K562 (cell line): ENCODE data around the gene SIMC1. TPM values are rescaled to one million over a fixed set of nuclear protein-coding genes. Genes with fewer than 3 reads are reported as not detected.

Source experiments
- ATAC-seq: fragments of 200-7000 bp; cut with Tn5 transposase; 3 replicates; pipeline ENCODE4 v1.9.1; 2020; ENCODE audit warnings: moderate library complexity
- BruUV-seq: library from RNA; stranded (reverse); fragments of 400-500 nt; replicated peaks from 2 replicates; lab custom pipeline; 2021; lab: Mats Ljungman, UMichigan
- CTCF ChIA-PET: fragments of 300-600 bp; formaldehyde crosslinking; extraction: SDS; loops from one replicate; lab custom pipeline; 2021; ENCODE audit warnings: low intra/inter-chr PET ratio; lab: Yijun Ruan, JAX
- POLR2A ChIA-PET: fragments of 300-600, 350-650 bp; sonication (Branson Sonifier 250); formaldehyde crosslinking; extraction: SDS; loops from one replicate; lab custom pipeline; 2021; ENCODE audit warnings: antibody characterized with exemption, inconsistent platforms; lab: Yijun Ruan, JAX
- DNase-seq, 4 experiments: peaks; one replicate each; pipeline versions ENCODE4 v3.0.0 to v3.0.0-alpha.2; 2011 to 2018; ENCODE audit warnings: low spot score in 3 of 4, mixed read lengths in 3 of 4; ENCODE audit errors: extremely low read depth in 1 of 4
- FAIRE-seq: peaks from 2 replicates; lab custom pipeline; 2011; peaks lifted over from hg19 to GRCh38; lab: Jason Lieb, UNC
- H2AFZ ChIP-seq: 2 replicates; pipeline ENCODE4 v1.6.0; 2011; ENCODE audit warnings: low read depth, low read length, control low read depth, inconsistent platforms
- H3K27ac ChIP-seq: fragments of 200-600 bp; 3 replicates; pipeline ENCODE4 v1.8.0; 2011; ENCODE audit warnings: low read depth, mild to moderate bottlenecking, control low read depth, inconsistent platforms, low read length, moderate library complexity, mixed read lengths; ENCODE audit errors: extremely low read depth
- H3K27me3 ChIP-seq, 2 experiments: fragments of 300-600 bp in 1 of 2; 2 replicates in 1 of 2; 3 replicates in 1 of 2; pipeline versions ENCODE4 v1.6.0 to v1.8.0; 2011; ENCODE audit warnings: inconsistent platforms in 2 of 2, low read length in 2 of 2, mild to moderate bottlenecking in 1 of 2, mixed read lengths in 1 of 2, moderate library complexity in 1 of 2; ENCODE audit not compliant: control insufficient read depth in 2 of 2, insufficient read depth in 2 of 2
- H3K36me3 ChIP-seq: fragments of 300-600 bp; 3 replicates; pipeline ENCODE4 v1.8.0; 2011; ENCODE audit warnings: mild to moderate bottlenecking, low read length, inconsistent platforms; ENCODE audit not compliant: control insufficient read depth, insufficient read depth
- H3K4me1 ChIP-seq, 2 experiments: fragments of 200-600 bp in 1 of 2; replicated peaks in 1 of 2; 2 replicates in 1 of 2; 3 replicates in 1 of 2; pipeline versions ENCODE4 v1.5.1 to v1.8.0; 2011; ENCODE audit warnings: inconsistent platforms in 2 of 2, low read length in 2 of 2, mild to moderate bottlenecking in 1 of 2, mixed read lengths in 1 of 2, moderate library complexity in 1 of 2; ENCODE audit not compliant: control insufficient read depth in 2 of 2, insufficient read depth in 2 of 2
- H3K4me2 ChIP-seq: 2 replicates; pipeline ENCODE4 v1.6.1; 2011; ENCODE audit warnings: low read length, control low read depth, inconsistent platforms, mixed read lengths; ENCODE audit not compliant: insufficient read depth
- H3K4me3 ChIP-seq: fragments of 200-600 bp; sonication (generic), shearing (Covaris generic); 2 replicates; pipeline ENCODE4 v1.5.1; 2016; ENCODE audit warnings: control low read depth, inconsistent platforms
- H3K79me2 ChIP-seq: fragments of 200-600 bp; 3 replicates; pipeline ENCODE4 v1.8.0; 2011; ENCODE audit warnings: low read length, inconsistent platforms; ENCODE audit not compliant: control insufficient read depth, insufficient read depth
- H3K9ac ChIP-seq, 2 experiments: 2 replicates each; pipeline versions ENCODE4 v1.6.0 to v1.6.1; 2011; ENCODE audit warnings: low read depth in 2 of 2, low read length in 2 of 2, control low read depth in 1 of 2, inconsistent platforms in 1 of 2, mild to moderate bottlenecking in 1 of 2, mixed read lengths in 1 of 2; ENCODE audit not compliant: insufficient read depth in 1 of 2
- H3K9me1 ChIP-seq: one replicate; pipeline ENCODE4 v1.6.0; 2011; ENCODE audit warnings: inconsistent platforms, mild to moderate bottlenecking, low read length, moderate library complexity; ENCODE audit not compliant: control insufficient read depth, insufficient read depth
- H3K9me3 ChIP-seq: replicated peaks from 2 replicates; pipeline ENCODE4 v1.5.1; 2011; ENCODE audit warnings: low read depth, low read length, inconsistent platforms; ENCODE audit not compliant: control insufficient read depth, insufficient read depth
- H4K20me1 ChIP-seq: replicated peaks from 2 replicates; pipeline ENCODE4 v1.6.1; 2011; ENCODE audit warnings: low read length, inconsistent platforms, mixed read lengths; ENCODE audit not compliant: control insufficient read depth, insufficient read depth
- CAMTA2 ChIP-seq: fragments of 250-450 bp; sonication (Bioruptor Pico); conservative IDR thresholded peaks from 2 replicates; pipeline ENCODE4 v1.5.1; 2022
- CTBP1 ChIP-seq: fragments of 450-650 bp; IDR thresholded peaks from 2 replicates; pipeline ENCODE4 v1.6.1; 2016; ENCODE audit warnings: borderline replicate concordance
- ELF2 ChIP-seq: fragments of 250-450 bp; sonication (Bioruptor Pico); IDR thresholded peaks from 2 replicates; pipeline ENCODE4 v1.5.0; 2021; ENCODE audit warnings: mild to moderate bottlenecking
- LEF1 ChIP-seq: fragments of 450-650 bp; IDR thresholded peaks from 2 replicates; pipeline ENCODE4 v1.6.1; 2016; ENCODE audit warnings: mild to moderate bottlenecking
- POLR3G ChIP-seq: IDR thresholded peaks from 2 replicates; pipeline ENCODE4 v1.6.1; 2011; ENCODE audit not compliant: insufficient read length, insufficient replicate concordance; ENCODE audit errors: extremely low read depth
- SIN3A ChIP-seq, 2 experiments: fragments of 150-350 bp in 1 of 2; IDR thresholded peaks; 2 replicates each; pipeline ENCODE4 v1.6.1; 2011 to 2016; ENCODE audit warnings: borderline replicate concordance in 2 of 2, low read depth in 2 of 2, low read length in 2 of 2, mild to moderate bottlenecking in 2 of 2, moderate library complexity in 2 of 2; ENCODE audit not compliant: control insufficient read depth in 1 of 2
- SUPT5H ChIP-seq: fragments of 450-650 bp; IDR thresholded peaks from 2 replicates; pipeline ENCODE4 v1.6.1; 2016
- ZNF143 ChIP-seq: sonication (generic); formaldehyde crosslinking; IDR thresholded peaks from 2 replicates; pipeline ENCODE4 v1.9.0; 2022; ENCODE audit warnings: mild to moderate bottlenecking, missing genetic modification reagents
- WGBS: fragments of 100-300 bp; shearing (Covaris generic); methylation state at CpG from one replicate; pipeline ENCODE4 v1.1.6; 2016; ENCODE audit warnings: low coverage, mixed read lengths; ENCODE audit not compliant: insufficient coverage; ENCODE audit errors: missing lambda C conversion rate; 5-methylcytosine and 5-hydroxymethylcytosine counted together
- in situ Hi-C: fragments of 300-500 bp; cut with MboI; formaldehyde crosslinking; loops from 4 replicates; pipeline ENCODE4 v1.15.0; 2018; ENCODE audit warnings: inconsistent platforms, mixed read lengths
- intact Hi-C: fragments of 100-400 bp; cut with micrococcal nuclease; formaldehyde crosslinking; loops from 2 replicates; pipeline ENCODE4 v1.14.2; 2022
- polyA plus RNA-seq, 8 experiments: library from polyadenylated mRNA; depleted of rRNA in 4 of 8; stranded (reverse) in 5 of 8; unstranded in 3 of 8; fragments of >200 nt; fragmentation: Nextera tagmentation in 2 of 8; fragmentation: Illumina TruSeq in 1 of 8; extraction: Ambion mirVana in 2 of 8; extraction: Trizol in 1 of 8; gene quantifications; 2 replicates each; pipeline versions ENCODE4 v1.2.1 to v1.2.3, GENCODE V29; 2011 to 2014; ENCODE audit warnings: inconsistent platforms in 1 of 8, missing spikeins in 1 of 8
- total RNA-seq, 7 experiments: library from RNA; depleted of rRNA in 6 of 7; stranded (reverse); fragments of >200 nt in 6 of 7; fragmentation: Illumina TruSeq in 2 of 7; extraction: Trizol in 2 of 7; gene quantifications; 2 replicates each; pipeline versions ENCODE4 v1.2.1 to v1.2.3, GENCODE V29; 2011 to 2021; ENCODE audit warnings: low replicate concordance in 1 of 7
- TF ChIP-seq, protein P1 (sequence below), 2 experiments: IDR thresholded peaks; 2 replicates each; pipeline ENCODE4 v1.6.1; 2012; ENCODE audit warnings: improper control_type of control experiment in 2 of 2, low read depth in 2 of 2, low read length in 2 of 2, borderline replicate concordance in 1 of 2
- TF ChIP-seq, protein P2 (sequence below): IDR thresholded peaks from 2 replicates; pipeline ENCODE4 v1.6.1; 2014; ENCODE audit warnings: antibody characterized with exemption

SIMC1 gene
- total and polyA plus RNA-seq, 9 of the 15 experiments (the other 6 are each of a cell fraction or from before 2014, with no cell fraction given) = 7.2 to 36.3 (median 14.7) TPM

DNA sequence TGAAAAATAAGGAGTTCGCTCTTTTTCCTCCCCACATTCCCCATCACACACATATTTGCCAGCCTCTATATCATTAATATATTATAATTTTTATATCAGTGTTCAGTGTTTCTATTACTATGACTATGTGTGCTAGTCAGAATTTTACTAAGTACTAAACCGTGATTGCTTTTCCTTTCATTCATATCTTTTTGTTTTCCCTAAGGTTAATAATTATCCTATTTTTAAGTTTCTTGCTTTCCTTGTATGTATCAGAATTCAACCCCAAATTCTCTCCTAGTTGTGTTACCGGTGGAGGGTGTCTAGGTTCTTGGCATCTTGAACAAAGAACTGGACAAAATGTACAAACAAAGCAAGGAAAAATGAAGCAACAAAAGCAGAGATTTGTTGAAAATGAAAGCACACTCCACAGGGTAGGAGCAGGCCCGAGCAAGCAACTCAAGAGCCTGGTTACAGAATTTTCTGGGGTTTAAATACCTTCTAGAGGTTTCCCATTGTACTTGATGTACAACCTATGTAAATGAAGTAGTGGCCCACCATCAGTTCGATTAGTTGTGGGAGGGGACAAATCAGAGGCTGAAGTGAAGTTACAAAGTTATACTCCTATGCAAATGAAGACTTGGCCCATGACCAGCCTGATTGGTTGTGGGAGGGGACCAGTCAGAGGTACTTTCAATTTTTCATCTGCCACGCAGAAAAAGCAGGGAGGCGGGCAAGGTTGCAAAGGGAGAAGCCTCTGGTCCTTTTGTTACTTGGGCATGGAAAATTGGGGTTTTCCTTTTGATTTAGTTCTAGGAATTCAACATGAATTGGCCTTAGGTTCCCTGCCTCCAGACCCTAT is 79.5 kb downstream of the SIMC1 start:
- FAIRE-seq (no peak), ATAC-seq (no peak), DNase-seq (no peak)
- no TSS peak for BruUV-seq
- H2AFZ ChIP-seq = no peak overlapping the region
- intact Hi-C loops = no loop called here
- H3K9me3 ChIP-seq = no peaks in the 10 kb centered on the region
- no peaks in the 10 kb centered on the region for H3K4me1 ChIP-seq
- CTCF ChIA-PET = no interaction called here
- no peak overlapping the region for H3K27ac ChIP-seq
- no peak overlapping the region for H3K9ac ChIP-seq
- H3K4me3 ChIP-seq = no peak overlapping the region
- no peaks in the 10 kb centered on the region for H3K9me1 ChIP-seq
- TF ChIP-seq, protein P1, sequence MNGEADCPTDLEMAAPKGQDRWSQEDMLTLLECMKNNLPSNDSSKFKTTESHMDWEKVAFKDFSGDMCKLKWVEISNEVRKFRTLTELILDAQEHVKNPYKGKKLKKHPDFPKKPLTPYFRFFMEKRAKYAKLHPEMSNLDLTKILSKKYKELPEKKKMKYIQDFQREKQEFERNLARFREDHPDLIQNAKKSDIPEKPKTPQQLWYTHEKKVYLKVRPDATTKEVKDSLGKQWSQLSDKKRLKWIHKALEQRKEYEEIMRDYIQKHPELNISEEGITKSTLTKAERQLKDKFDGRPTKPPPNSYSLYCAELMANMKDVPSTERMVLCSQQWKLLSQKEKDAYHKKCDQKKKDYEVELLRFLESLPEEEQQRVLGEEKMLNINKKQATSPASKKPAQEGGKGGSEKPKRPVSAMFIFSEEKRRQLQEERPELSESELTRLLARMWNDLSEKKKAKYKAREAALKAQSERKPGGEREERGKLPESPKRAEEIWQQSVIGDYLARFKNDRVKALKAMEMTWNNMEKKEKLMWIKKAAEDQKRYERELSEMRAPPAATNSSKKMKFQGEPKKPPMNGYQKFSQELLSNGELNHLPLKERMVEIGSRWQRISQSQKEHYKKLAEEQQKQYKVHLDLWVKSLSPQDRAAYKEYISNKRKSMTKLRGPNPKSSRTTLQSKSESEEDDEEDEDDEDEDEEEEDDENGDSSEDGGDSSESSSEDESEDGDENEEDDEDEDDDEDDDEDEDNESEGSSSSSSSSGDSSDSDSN (IDR thresholded peaks at IDR 0.05; ENCODE audit: borderline replicate concordance in 1 of 2, low read depth in 2 of 2, low read length in 2 of 2) = no peak
- TF ChIP-seq CAMTA2 (CRISPR knock-in tag) = no peak
- TF ChIP-seq, protein P2, sequence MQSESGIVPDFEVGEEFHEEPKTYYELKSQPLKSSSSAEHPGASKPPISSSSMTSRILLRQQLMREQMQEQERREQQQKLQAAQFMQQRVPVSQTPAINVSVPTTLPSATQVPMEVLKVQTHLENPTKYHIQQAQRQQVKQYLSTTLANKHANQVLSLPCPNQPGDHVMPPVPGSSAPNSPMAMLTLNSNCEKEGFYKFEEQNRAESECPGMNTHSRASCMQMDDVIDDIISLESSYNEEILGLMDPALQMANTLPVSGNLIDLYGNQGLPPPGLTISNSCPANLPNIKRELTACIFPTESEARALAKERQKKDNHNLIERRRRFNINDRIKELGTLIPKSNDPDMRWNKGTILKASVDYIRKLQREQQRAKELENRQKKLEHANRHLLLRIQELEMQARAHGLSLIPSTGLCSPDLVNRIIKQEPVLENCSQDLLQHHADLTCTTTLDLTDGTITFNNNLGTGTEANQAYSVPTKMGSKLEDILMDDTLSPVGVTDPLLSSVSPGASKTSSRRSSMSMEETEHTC = no peak
- no peak for TF ChIP-seq ELF2 (CRISPR knock-in tag)
- TF ChIP-seq SUPT5H = no peak
- no peak for TF ChIP-seq LEF1
- TF ChIP-seq CTBP1 = no peak
- TF ChIP-seq POLR3G = no peak
- no peak for TF ChIP-seq SIN3A (IDR thresholded peaks at IDR 0.05; ENCODE audit: borderline replicate concordance in 2 of 2, control insufficient read depth in 1 of 2, low read depth in 2 of 2, low read length in 2 of 2)
- no peak for TF ChIP-seq ZNF143 (CRISPR knock-in tag)
- TF ChIP-seq, all 486 proteins: peak for 0
- Histone ChIP-seq H4K20me1 (no peaks in the 10 kb centered on the region), H3K36me3 (peaks cover 52% of the 10 kb centered on the region), H3K4me2 (no peak overlapping the region), H3K27me3 (no peaks in the 10 kb centered on the region), H3K79me2 (no peaks in the 10 kb centered on the region)
- POLR2A ChIA-PET = interaction anchor here (0.6 kb wide), 1 partner anchor 330 kb away, joined by 3 read pairs; the partner anchor contains the start of gene TSPAN17
- in situ Hi-C loops = no loop called here
- WGBS = 65% methylated on average over 7 of the region's 7 CpGs
